NT2/D1 (cell line): ENCODE results near the gene ADAMTS16.

Experiments
- SUZ12 ChIP-seq: IDR thresholded peaks from 2 replicates; pipeline ENCODE4 v1.6.1; 2011; ENCODE audit not compliant: insufficient read length, insufficient read depth; ENCODE audit errors: extremely low read depth
- YY1 ChIP-seq: IDR thresholded peaks from 2 replicates; pipeline ENCODE4 v1.6.1; 2011; ENCODE audit not compliant: insufficient read length, insufficient read depth

GRCh38 chr5:5183189-5183699 is 43.1 kb downstream of the ADAMTS16 start:
- no peak for TF ChIP-seq YY1
- no peak for TF ChIP-seq SUZ12
